Neural cell (in vitro differentiated cells): Measurements from ENCODE around the gene NDUFS5. TPM values are rescaled to one million over a fixed set of nuclear protein-coding genes. Genes with fewer than 3 reads are reported as not detected.

Source experiments
- H2AFZ ChIP-seq: fragments of 200-600, 300-800 bp; sonication (generic), shearing (Covaris generic); 2 replicates; pipeline ENCODE4 v1.6.0; 2014; ENCODE audit warnings: low read depth, mild to moderate bottlenecking, antibody characterized with exemption, low read length, moderate library complexity
- H3F3A ChIP-seq: fragments of 200-600 bp; shearing (Covaris generic); 2 replicates; pipeline ENCODE4 v1.6.1; 2016; ENCODE audit warnings: mild to moderate bottlenecking, moderate library complexity, mixed read lengths, antibody characterized with exemption, low read length; ENCODE audit not compliant: insufficient read depth, poor library complexity, severe bottlenecking
- H3K27ac ChIP-seq: fragments of 200-600, 300-800 bp; sonication (generic), shearing (Covaris generic); 2 replicates; pipeline ENCODE4 v1.5.1; 2014; ENCODE audit warnings: mild to moderate bottlenecking, low read length, moderate library complexity
- H3K27me3 ChIP-seq: fragments of 300-800, 200-600 bp; sonication (generic), shearing (Covaris generic); 2 replicates; pipeline ENCODE4 v1.6.0; 2014; ENCODE audit warnings: mild to moderate bottlenecking, low read depth, low read length, moderate library complexity; ENCODE audit not compliant: insufficient read depth
- H3K36me3 ChIP-seq: fragments of 300-800, 200-600 bp; sonication (generic), shearing (Covaris generic); 2 replicates; pipeline ENCODE4 v1.5.1; 2014; ENCODE audit warnings: mild to moderate bottlenecking, antibody characterized with exemption, low read length, moderate library complexity; ENCODE audit not compliant: insufficient read depth
- H3K4me2 ChIP-seq: fragments of 300-800, 200-600 bp; sonication (generic), shearing (Covaris generic); 2 replicates; pipeline ENCODE4 v1.6.0; 2014; ENCODE audit warnings: mild to moderate bottlenecking, low read length
- H3K4me3 ChIP-seq: fragments of 300-800, 200-600 bp; sonication (generic), shearing (Covaris generic); 2 replicates; pipeline ENCODE4 v1.5.1; 2014; ENCODE audit warnings: mild to moderate bottlenecking, low read length, moderate library complexity
- H3K79me2 ChIP-seq: fragments of 200-600 bp; shearing (Covaris generic); replicated peaks from 2 replicates; pipeline ENCODE4 v1.6.0; 2014; ENCODE audit warnings: mild to moderate bottlenecking, low read length, moderate library complexity; ENCODE audit not compliant: insufficient read depth
- H3K9ac ChIP-seq: fragments of 300-800, 200-600 bp; sonication (generic), shearing (Covaris generic); 2 replicates; pipeline ENCODE4 v1.6.1; 2016; ENCODE audit warnings: mild to moderate bottlenecking, low read length, mixed read lengths
- H3K9me2 ChIP-seq: fragments of 200-600 bp; shearing (Covaris generic); 2 replicates; pipeline ENCODE4 v1.6.1; 2016; ENCODE audit warnings: mild to moderate bottlenecking, low read length, mixed read lengths; ENCODE audit not compliant: insufficient read depth
- H3K9me3 ChIP-seq: fragments of 200-600, 300-800 bp; sonication (generic), shearing (Covaris generic); 2 replicates; pipeline ENCODE4 v1.6.1; 2016; ENCODE audit warnings: mild to moderate bottlenecking, mixed run types, low read length, moderate library complexity, mixed read lengths
- H4K20me1 ChIP-seq: fragments of 200-600 bp; shearing (Covaris generic); 2 replicates; pipeline ENCODE4 v1.6.1; 2016; ENCODE audit warnings: mild to moderate bottlenecking, mixed run types; ENCODE audit not compliant: insufficient read depth
- CTCF ChIP-seq: fragments of 450-650 bp; IDR thresholded peaks from 2 replicates; pipeline ENCODE4 v1.5.1; 2014; ENCODE audit warnings: antibody characterized with exemption, mild to moderate bottlenecking, moderate library complexity; ENCODE audit not compliant: poor library complexity, severe bottlenecking
- EP300 ChIP-seq: fragments of 450-650 bp; conservative IDR thresholded peaks from 2 replicates; pipeline ENCODE4 v1.6.1; 2014; ENCODE audit warnings: antibody characterized with exemption, mild to moderate bottlenecking, moderate library complexity; ENCODE audit not compliant: poor library complexity, severe bottlenecking
- EZH2 ChIP-seq: fragments of 200-600, 300-800 bp; shearing (Covaris generic), sonication (generic); IDR thresholded peaks from 2 replicates; pipeline ENCODE4 v1.6.1; 2014; ENCODE audit warnings: antibody characterized with exemption, low read length, borderline replicate concordance, mild to moderate bottlenecking; ENCODE audit not compliant: insufficient read depth, poor library complexity, severe bottlenecking
- MXI1 ChIP-seq: fragments of 450-650 bp; conservative IDR thresholded peaks from 2 replicates; pipeline ENCODE4 v1.6.1; 2014; ENCODE audit warnings: antibody characterized with exemption, mild to moderate bottlenecking; ENCODE audit not compliant: poor library complexity, severe bottlenecking
- POLR2AphosphoS5 ChIP-seq: IDR thresholded peaks from 2 replicates; pipeline ENCODE4 v1.6.1; 2012
- RAD21 ChIP-seq: fragments of 450-650 bp; conservative IDR thresholded peaks from 2 replicates; pipeline ENCODE4 v1.6.1; 2014; ENCODE audit warnings: antibody characterized with exemption, mild to moderate bottlenecking, moderate library complexity
- REST ChIP-seq: IDR thresholded peaks from 2 replicates; pipeline ENCODE4 v1.6.1; 2012; ENCODE audit warnings: borderline replicate concordance
- SMC3 ChIP-seq: fragments of 450-650 bp; conservative IDR thresholded peaks from 2 replicates; pipeline ENCODE4 v1.6.1; 2014; ENCODE audit warnings: antibody characterized with exemption, mild to moderate bottlenecking, moderate library complexity; ENCODE audit not compliant: poor library complexity
- TAF1 ChIP-seq: IDR thresholded peaks from 2 replicates; pipeline ENCODE4 v1.6.1; 2012; ENCODE audit warnings: low read depth
- polyA plus RNA-seq: library from polyadenylated mRNA; depleted of rRNA; stranded (reverse); fragments of >200 nt; gene quantifications from 2 replicates; pipeline ENCODE4 v1.2.3, GENCODE V29; 2014

NDUFS5 gene
- polyA plus RNA-seq, 1 donor from 2014 or later, result 1,398 TPM

GRCh38 chr1:39045231-39045630 lies 19.1 kb downstream of the NDUFS5 start:
- Histone ChIP-seq H3K4me3 (no peak overlapping the region), H3K27ac (no peak overlapping the region), H3F3A (no peaks in the 10 kb centered on the region), H3K36me3 (peaks cover 11% of the 10 kb centered on the region), H2AFZ (no peak overlapping the region), H3K9ac (no peak overlapping the region), H3K9me3 (no peaks in the 10 kb centered on the region), H4K20me1 (no peaks in the 10 kb centered on the region), H3K27me3 (no peaks in the 10 kb centered on the region), H3K79me2 (no peaks in the 10 kb centered on the region), H3K4me2 (no peak overlapping the region), H3K9me2 (no peaks in the 10 kb centered on the region)
- no peak for TF ChIP-seq EZH2

- Histone ChIP-seq H2AFZ (no peak overlapping the region), H3K27ac (no peak overlapping the region), H3K4me2 (no peak overlapping the region), H3K4me3 (no peak overlapping the region), H3K79me2 (no peaks in the 10 kb centered on the region), H3K9ac (no peak overlapping the region), H4K20me1 (no peaks in the 10 kb centered on the region), H3K27me3 (no peaks in the 10 kb centered on the region), H3K9me3 (no peaks in the 10 kb centered on the region), H3K9me2 (no peaks in the 10 kb centered on the region), H3K36me3 (peaks cover 11% of the 10 kb centered on the region), H3F3A (no peaks in the 10 kb centered on the region)
- TF ChIP-seq EP300 (no peak), EZH2 (no peak), MXI1 (no peak), REST (no peak), RAD21 (no peak), TAF1 (no peak)
Observed at GRCh38 chr1:39046613-39047210, 20.6 kb downstream of the NDUFS5 start.

GRCh38 chr1:39047374-39048229 lies 21.5 kb downstream of the NDUFS5 start:
- Histone ChIP-seq H3K4me3 (no peak overlapping the region), H2AFZ (no peak overlapping the region), H3K36me3 (peaks cover 8% of the 10 kb centered on the region), H3K9me3 (no peaks in the 10 kb centered on the region), H4K20me1 (no peaks in the 10 kb centered on the region), H3K4me2 (no peak overlapping the region), H3K79me2 (no peaks in the 10 kb centered on the region), H3K9me2 (no peaks in the 10 kb centered on the region), H3K27ac (no peak overlapping the region), H3K27me3 (no peaks in the 10 kb centered on the region), H3F3A (no peaks in the 10 kb centered on the region), H3K9ac (no peak overlapping the region)
- TF ChIP-seq POLR2AphosphoS5, result no peak
- TF ChIP-seq TAF1, result no peak
- no peak for TF ChIP-seq CTCF
- no peak for TF ChIP-seq EZH2
- TF ChIP-seq EP300, result no peak
- TF ChIP-seq MXI1, result no peak
- TF ChIP-seq REST, result no peak
- no peak for TF ChIP-seq SMC3
- no peak for TF ChIP-seq RAD21
